ENCODE results near the gene CDKN2AIP. TPM values are rescaled to one million over a fixed set of nuclear protein-coding genes. Genes with fewer than 3 reads are reported as not detected.

Gene CDKN2AIP
- total and polyA plus RNA-seq, 2 donors from 2014 or later, result 11.7 to 15.3 TPM

GRCh38 chr4:183448436-183448835 is 4.0 kb downstream of the CDKN2AIP start:
- no peaks in the 10 kb centered on the region for H3K27me3 ChIP-seq (ENCODE audit: control insufficient read depth, insufficient read depth, low read length)
- H3K9ac ChIP-seq (ENCODE audit: low read length in 3 of 3), result no peak overlapping the region
- H3K4me3 ChIP-seq (ENCODE audit: low read length in 3 of 3), result no peak overlapping the region
- DNase-seq, result no peak
- H3K27ac ChIP-seq (ENCODE audit: low read depth in 2 of 2, low read length in 2 of 2), result no peak overlapping the region
- peaks cover 11 to 27% (median 13%) of the 10 kb centered on the region in 3 donors for H3K36me3 ChIP-seq (ENCODE audit: control insufficient read depth in 2 of 3, insufficient read depth in 3 of 3, low read length in 3 of 3)
- intact Hi-C loops (cut with DNase I), result no loop called here
- FAIRE-seq, result no peak
- no peak for TF ChIP-seq CTCF (IDR thresholded peaks at IDR 0.05; ENCODE audit: borderline replicate concordance, extremely low read depth, insufficient read depth)
- peaks cover 0 to 11% (median 0%) of the 10 kb centered on the region in 3 donors for H3K4me1 ChIP-seq (ENCODE audit: control insufficient read depth in 2 of 3, insufficient read depth in 2 of 3, low read depth in 1 of 3, low read length in 3 of 3)
- no peaks in the 10 kb centered on the region for H3K9me3 ChIP-seq (ENCODE audit: control insufficient read depth in 2 of 3, insufficient read depth in 1 of 3, low read length in 3 of 3)

GRCh38 chr4:183449193-183449882 is 4.9 kb downstream of the CDKN2AIP start:
- no peak overlapping the region for H3K4me3 ChIP-seq (ENCODE audit: low read length in 3 of 3)
- H3K27me3 ChIP-seq (ENCODE audit: control insufficient read depth, insufficient read depth, low read length), result no peaks in the 10 kb centered on the region
- H3K36me3 ChIP-seq (ENCODE audit: control insufficient read depth in 2 of 3, insufficient read depth in 3 of 3, low read length in 3 of 3), result peaks cover 11 to 27% (median 13%) of the 10 kb centered on the region in 3 donors
- H3K4me1 ChIP-seq (ENCODE audit: control insufficient read depth in 2 of 3, insufficient read depth in 2 of 3, low read depth in 1 of 3, low read length in 3 of 3), result peaks cover 0 to 11% (median 0%) of the 10 kb centered on the region in 3 donors
- no peak for FAIRE-seq
- no peak overlapping the region for H3K9ac ChIP-seq (ENCODE audit: low read length in 3 of 3)
- intact Hi-C loops (cut with DNase I), result no loop called here
- TF ChIP-seq CTCF (IDR thresholded peaks at IDR 0.05; ENCODE audit: borderline replicate concordance, extremely low read depth, insufficient read depth), result no peak
- H3K9me3 ChIP-seq (ENCODE audit: control insufficient read depth in 2 of 3, insufficient read depth in 1 of 3, low read length in 3 of 3), result no peaks in the 10 kb centered on the region
- no peak overlapping the region for H3K27ac ChIP-seq (ENCODE audit: low read depth in 2 of 2, low read length in 2 of 2)
- DNase-seq, result no peak

DNA sequence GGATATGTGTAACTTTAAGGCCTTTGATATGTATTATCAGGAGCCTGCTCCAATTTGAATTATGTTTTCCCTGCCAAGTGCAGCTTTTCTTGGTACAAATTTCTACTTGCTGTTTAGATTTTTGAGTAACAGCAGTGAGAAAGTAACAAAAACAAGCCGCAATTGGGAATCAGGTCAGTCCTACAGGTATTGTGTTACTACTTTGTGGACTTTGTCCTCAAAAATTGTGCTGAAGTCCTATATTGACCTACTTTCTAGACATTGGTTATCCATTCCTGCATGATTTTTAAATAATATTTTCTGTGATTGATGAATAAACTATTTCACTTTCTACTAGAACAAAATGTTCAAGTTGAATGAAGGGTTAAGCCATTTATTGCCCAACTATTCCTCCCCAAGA is 5.7 kb downstream of the CDKN2AIP start:
- intact Hi-C loops (cut with DNase I), result no loop called here
- Histone ChIP-seq H3K27me3 (ENCODE audit: control insufficient read depth, insufficient read depth, low read length) (no peaks in the 10 kb centered on the region), H3K36me3 (ENCODE audit: control insufficient read depth in 2 of 3, insufficient read depth in 3 of 3, low read length in 3 of 3) (peaks cover 11 to 27% (median 13%) of the 10 kb centered on the region in 3 donors), H3K27ac (ENCODE audit: low read depth in 2 of 2, low read length in 2 of 2) (no peak overlapping the region), H3K9ac (ENCODE audit: low read length in 3 of 3) (no peak overlapping the region), H3K4me1 (ENCODE audit: control insufficient read depth in 2 of 3, insufficient read depth in 2 of 3, low read depth in 1 of 3, low read length in 3 of 3) (peaks cover 0 to 11% (median 0%) of the 10 kb centered on the region in 3 donors), H3K4me3 (ENCODE audit: low read length in 3 of 3) (no peak overlapping the region), H3K9me3 (ENCODE audit: control insufficient read depth in 2 of 3, insufficient read depth in 1 of 3, low read length in 3 of 3) (no peaks in the 10 kb centered on the region)
- no peak for TF ChIP-seq CTCF (IDR thresholded peaks at IDR 0.05; ENCODE audit: borderline replicate concordance, extremely low read depth, insufficient read depth)
- DNase-seq, result no peak
- FAIRE-seq, result no peak

Data from kidney (tissue), 14 donors.